ENCODE data around the gene SPTBN1. TPM values are rescaled to one million over a fixed set of nuclear protein-coding genes. Genes with fewer than 3 reads are reported as not detected.
A peak's percentile ranks its signal among the peaks of the same experiment; 100 is the strongest.

Gene SPTBN1
- total and polyA plus RNA-seq, 9 of the 15 experiments (the other 6 are each of a cell fraction or from before 2014, with no cell fraction given), result 8.9 to 66.8 (median 31.4) TPM

- TF ChIP-seq SIX5 (IDR thresholded peaks at IDR 0.05; ENCODE audit: borderline replicate concordance in 1 of 2, insufficient read depth in 1 of 2, low read depth in 1 of 2, low read length in 2 of 2) (no peak), NEUROD1 (IDR thresholded peaks at IDR 0.05; ENCODE audit: borderline replicate concordance, low read depth, low read length, partially characterized antibody) (no peak), STAG1 (CRISPR knock-in tag; IDR thresholded peaks at IDR 0.05; ENCODE audit: borderline replicate concordance) (no peak), ZC3H4 (CRISPR knock-in tag; IDR thresholded peaks at IDR 0.05; ENCODE audit: borderline replicate concordance) (no peak), SP1 (CRISPR knock-in tag; IDR thresholded peaks at IDR 0.05) (no peak), RBM15 (IDR thresholded peaks at IDR 0.05; ENCODE audit: insufficient read depth, low read length) (no peak), ATF2 (CRISPR knock-in tag; IDR thresholded peaks at IDR 0.05) (no peak), CCNT2 (IDR thresholded peaks at IDR 0.05; ENCODE audit: borderline replicate concordance, extremely low read depth, insufficient read length, low read depth, low read length) (no peak), SOX6 (IDR thresholded peaks at IDR 0.05) (no peak), POLR3G (IDR thresholded peaks at IDR 0.05; ENCODE audit: extremely low read depth, insufficient read length, insufficient replicate concordance) (no peak), ETS2 (tag; IDR thresholded peaks at IDR 0.05; ENCODE audit: borderline replicate concordance, poor library complexity, severe bottlenecking) (no peak), DPF2 (IDR thresholded peaks at IDR 0.05) (0 out of 2 replicates have a peak, but pooled peaks have one; percentile 28), TCF15 (CRISPR knock-in tag; IDR thresholded peaks at IDR 0.05) (no peak), PPARD (CRISPR knock-in tag; IDR thresholded peaks at IDR 0.05) (no peak), KDM4B (IDR thresholded peaks at IDR 0.05; ENCODE audit: borderline replicate concordance in 2 of 2, low read depth in 1 of 2) (no peak), PML (IDR thresholded peaks at IDR 0.05; ENCODE audit: low read length) (peak; percentile 19; the same call in 1 of the 2 replicates), BHLHE40 (IDR thresholded peaks at IDR 0.05; ENCODE audit: low read length) (no peak), SP2 (IDR thresholded peaks at IDR 0.05; ENCODE audit: extremely low read depth, low read depth, low read length, poor library complexity, severe bottlenecking) (no peak), CCAR2 (IDR thresholded peaks at IDR 0.05; ENCODE audit: low read depth, low read length) (no peak), RNF2 (IDR thresholded peaks at IDR 0.05) (no peak), ZNF133 (CRISPR knock-in tag; IDR thresholded peaks at IDR 0.05) (no peak), KLF1 (tag; IDR thresholded peaks at IDR 0.05) (no peak), LCOR (CRISPR knock-in tag; IDR thresholded peaks at IDR 0.05) (no peak), C11orf30 (IDR thresholded peaks at IDR 0.05; ENCODE audit: low read depth) (no peak), ZNF699 (CRISPR knock-in tag; IDR thresholded peaks at IDR 0.05; ENCODE audit: insufficient replicate concordance) (no peak), HEY1 (CRISPR knock-in tag; IDR thresholded peaks at IDR 0.05; ENCODE audit: borderline replicate concordance) (no peak), CREB3L1 (IDR thresholded peaks at IDR 0.05; ENCODE audit: borderline replicate concordance, low read depth) (no peak)
These were observed 104.2 kb downstream of the SPTBN1 start (continued) for GRCh38 chr2:54560146-54560881.

All from K562 (cell line).